Smooth muscle cell (in vitro differentiated cells): Measurements from ENCODE around the gene CRTC1. TPM values are rescaled to one million over a fixed set of nuclear protein-coding genes. Genes with fewer than 3 reads are reported as not detected.

Experiments
- DNase-seq: peaks from one replicate; lab custom pipeline; 2025; ENCODE audit not compliant: unreplicated experiment; lab: John Stamatoyannopoulos, UW
- H2AFZ ChIP-seq: fragments of 200-600 bp; sonication (generic); 2 replicates; pipeline ENCODE4 v1.6.0; 2016; ENCODE audit warnings: antibody characterized with exemption, low read depth, mild to moderate bottlenecking
- H3F3A ChIP-seq: fragments of 200-600 bp; sonication (generic); 2 replicates; pipeline ENCODE4 v1.6.0; 2017; ENCODE audit warnings: antibody characterized with exemption, low read depth
- H3K27ac ChIP-seq: fragments of 200-600 bp; sonication (generic); 2 replicates; pipeline ENCODE4 v1.5.1; 2016; ENCODE audit warnings: low read depth, mild to moderate bottlenecking
- H3K27me3 ChIP-seq: fragments of 200-600 bp; sonication (generic); 2 replicates; pipeline ENCODE4 v1.6.1; 2016; ENCODE audit warnings: low read depth, mild to moderate bottlenecking
- H3K36me3 ChIP-seq: fragments of 200-600 bp; sonication (generic); 2 replicates; pipeline ENCODE4 v1.5.1; 2016; ENCODE audit warnings: low read depth
- H3K4me1 ChIP-seq: fragments of 200-600 bp; sonication (generic); 2 replicates; pipeline ENCODE4 v1.5.1; 2016; ENCODE audit warnings: low read depth
- H3K4me2 ChIP-seq: fragments of 200-600 bp; sonication (generic); 2 replicates; pipeline ENCODE4 v1.6.0; 2016; ENCODE audit warnings: mild to moderate bottlenecking
- H3K4me3 ChIP-seq: fragments of 200-600 bp; sonication (generic); 2 replicates; pipeline ENCODE4 v1.5.1; 2016; ENCODE audit warnings: mild to moderate bottlenecking
- H3K79me2 ChIP-seq: fragments of 200-600 bp; sonication (generic); 2 replicates; pipeline ENCODE4 v1.6.0; 2016; ENCODE audit warnings: low read depth, mild to moderate bottlenecking
- H3K9ac ChIP-seq: fragments of 200-600 bp; sonication (generic); 2 replicates; pipeline ENCODE4 v1.6.0; 2016; ENCODE audit warnings: low read depth
- H3K9me3 ChIP-seq: fragments of 200-600 bp; sonication (generic); replicated peaks from 2 replicates; pipeline ENCODE4 v1.5.1; 2016; ENCODE audit warnings: low read depth
- H4K20me1 ChIP-seq: fragments of 200-600 bp; sonication (generic); 2 replicates; pipeline ENCODE4 v1.6.0; 2016; ENCODE audit warnings: low read depth
- CTCF ChIP-seq: fragments of 200-600 bp; sonication (generic); IDR thresholded peaks from 2 replicates; pipeline ENCODE4 v1.5.1; 2017; ENCODE audit warnings: borderline replicate concordance, mild to moderate bottlenecking, antibody characterized with exemption; ENCODE audit not compliant: insufficient read depth, poor library complexity, severe bottlenecking
- WGBS: methylation state at CpG from one replicate; pipeline ENCODE4 v1.1.7; 2016; ENCODE audit warnings: low lambda C conversion rate; 5-methylcytosine and 5-hydroxymethylcytosine counted together
- polyA plus RNA-seq: library from polyadenylated mRNA; unstranded; fragments of >200 nt; fragmentation: Nextera tagmentation; extraction: Ambion mirVana; gene quantifications from 2 replicates; pipeline ENCODE4 v1.2.1, GENCODE V29; 2016
- total RNA-seq: library from RNA; depleted of rRNA; stranded (reverse); fragments of >200 nt; gene quantifications from 2 replicates; pipeline ENCODE4 v1.2.3, GENCODE V29; 2014

The CRTC1 gene
- total and polyA plus RNA-seq, 2 experiments from 2014 or later: 1.6 to 3.1 TPM

- TF ChIP-seq CTCF: no peak
- 97% methylated on average over 6 of the region's 6 CpGs for WGBS
Observed at GRCh38 chr19:18794692-18795091, 111.2 kb downstream of the CRTC1 start.

GRCh38 chr19:18795540-18795939 lies 112.1 kb downstream of the CRTC1 start:
- Histone ChIP-seq H3K9ac (peak overlapping the region; percentile 66), H4K20me1 (no peaks in the 10 kb centered on the region), H3K79me2 (no peaks in the 10 kb centered on the region), H3K4me1 (peaks cover 6% of the 10 kb centered on the region), H3K27ac (peak overlapping the region; percentile 81), H3K9me3 (no peaks in the 10 kb centered on the region), H3K4me2 (peak overlapping the region; percentile 58), H3K36me3 (no peaks in the 10 kb centered on the region), H2AFZ (no peak overlapping the region), H3F3A (no peaks in the 10 kb centered on the region), H3K4me3 (no peak overlapping the region), H3K27me3 (peaks cover 29% of the 10 kb centered on the region)
- DNase-seq: no peak
- 21% methylated on average over 21 of the region's 21 CpGs for WGBS
- TF ChIP-seq CTCF: no peak

More at GRCh38 chr19:18794692-18795091, 111.2 kb downstream of the CRTC1 start:
- Histone ChIP-seq H3K9me3 (no peaks in the 10 kb centered on the region), H3K79me2 (no peaks in the 10 kb centered on the region), H3K9ac (no peak overlapping the region), H3K27ac (peak overlapping the region; percentile 81), H4K20me1 (no peaks in the 10 kb centered on the region), H3F3A (no peaks in the 10 kb centered on the region), H3K36me3 (no peaks in the 10 kb centered on the region), H3K4me3 (no peak overlapping the region), H3K4me1 (peaks cover 6% of the 10 kb centered on the region), H2AFZ (no peak overlapping the region), H3K27me3 (peaks cover 32% of the 10 kb centered on the region), H3K4me2 (no peak overlapping the region)
- DNase-seq: no peak

GRCh38 chr19:18796239-18796638 lies 112.8 kb downstream of the CRTC1 start:
- Histone ChIP-seq H3K4me1 (peaks cover 6% of the 10 kb centered on the region), H3K4me2 (no peak overlapping the region), H3K27ac (peak overlapping the region; percentile 81), H3K9ac (no peak overlapping the region), H3F3A (no peaks in the 10 kb centered on the region), H3K36me3 (no peaks in the 10 kb centered on the region), H2AFZ (no peak overlapping the region), H3K27me3 (peaks cover 29% of the 10 kb centered on the region), H4K20me1 (no peaks in the 10 kb centered on the region), H3K79me2 (no peaks in the 10 kb centered on the region), H3K9me3 (no peaks in the 10 kb centered on the region), H3K4me3 (no peak overlapping the region)
- no peak for DNase-seq
- WGBS: 66% methylated on average over 2 of the region's 2 CpGs
- no peak for TF ChIP-seq CTCF
